GM19324 (cell line): ENCODE measurements around the gene HSPA4.
"Not testable (repeated sequence)": the region's sequence is repeated elsewhere in the genome, so short reads cannot be mapped to it uniquely, and the experiment has no call there.

Source experiments
- ATAC-seq: cut with Tn5 transposase; IDR thresholded peaks from one replicate; pipeline ENCODE4 v1.9.1; 2021; ENCODE audit warnings: mild to moderate bottlenecking, moderate library complexity; ENCODE audit not compliant: unreplicated experiment, low FRiP score

Gene HSPA4

DNA sequence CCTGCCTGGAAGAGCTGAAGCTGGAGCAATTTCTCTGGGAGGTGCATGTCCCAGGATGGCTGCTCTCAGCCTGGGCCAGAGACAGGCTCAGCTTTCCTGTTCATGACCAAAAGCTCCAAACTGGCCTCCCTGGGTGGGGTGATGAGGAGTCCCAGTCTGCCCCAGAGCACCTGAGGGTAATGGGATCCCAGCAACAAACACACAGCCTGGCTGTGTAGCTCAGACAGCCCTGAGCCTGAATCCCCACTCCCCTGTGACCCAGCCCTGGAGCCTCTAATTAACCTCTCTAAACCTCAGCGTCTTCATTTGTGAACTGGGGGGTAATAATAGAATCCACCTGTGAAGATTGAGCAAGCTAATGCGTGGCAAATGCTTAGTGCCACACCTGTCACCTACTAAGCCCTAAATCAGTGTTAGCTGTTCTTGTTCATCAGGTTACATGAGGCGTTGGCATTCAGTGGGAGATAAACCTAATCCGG, 67.5 kb downstream of the HSPA4 start:
- no peak for ATAC-seq

DNA sequence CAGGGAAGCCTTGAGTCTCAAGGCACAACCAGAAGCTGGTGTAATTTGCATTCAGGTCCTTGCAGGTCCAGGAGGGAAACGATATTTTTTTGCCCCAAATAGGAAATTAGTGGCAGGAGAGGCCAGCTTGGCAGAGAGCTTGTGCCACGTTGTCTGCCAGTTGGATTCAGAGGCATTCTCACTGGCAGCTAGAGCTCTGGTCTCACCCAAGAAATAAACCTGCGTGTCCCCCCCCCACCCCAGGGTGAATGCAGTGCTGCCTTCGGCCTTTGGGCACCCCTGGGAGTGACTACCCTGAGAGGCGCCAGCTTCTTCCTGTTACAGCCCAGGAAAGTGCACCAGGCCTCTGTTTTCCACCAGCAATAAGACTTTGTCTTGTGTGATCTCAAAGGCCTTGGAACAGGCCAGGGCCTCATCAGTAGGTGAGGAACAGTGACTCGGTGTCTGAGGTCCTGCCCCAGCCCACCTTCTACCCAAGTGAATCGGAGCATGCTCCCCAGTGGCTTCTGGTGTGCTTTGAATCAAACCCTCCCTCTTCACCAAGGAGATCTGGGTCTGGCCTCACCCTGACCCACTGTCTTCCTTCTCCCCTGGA, 68.4 kb downstream of the HSPA4 start:
- no peak for ATAC-seq

DNA sequence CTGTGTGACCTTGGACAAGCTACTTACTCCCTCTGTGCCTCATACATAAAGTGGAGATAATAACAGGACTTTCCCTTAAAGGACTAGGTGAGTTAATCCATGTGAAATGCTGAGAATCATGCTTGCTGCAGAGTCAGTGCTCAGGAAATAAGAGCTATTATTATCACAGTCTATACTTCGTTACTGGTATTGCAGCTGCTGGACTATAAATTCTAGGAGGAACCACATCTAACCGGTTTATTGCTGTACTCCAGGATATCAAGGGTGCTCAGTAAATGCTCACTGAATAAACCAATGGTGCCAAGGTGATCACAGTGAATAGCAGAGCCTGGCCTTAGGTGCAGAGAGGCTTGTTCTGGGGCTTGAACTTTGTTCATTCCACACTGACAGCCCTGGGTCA, 69.3 kb downstream of the HSPA4 start:
- ATAC-seq: no peak

DNA sequence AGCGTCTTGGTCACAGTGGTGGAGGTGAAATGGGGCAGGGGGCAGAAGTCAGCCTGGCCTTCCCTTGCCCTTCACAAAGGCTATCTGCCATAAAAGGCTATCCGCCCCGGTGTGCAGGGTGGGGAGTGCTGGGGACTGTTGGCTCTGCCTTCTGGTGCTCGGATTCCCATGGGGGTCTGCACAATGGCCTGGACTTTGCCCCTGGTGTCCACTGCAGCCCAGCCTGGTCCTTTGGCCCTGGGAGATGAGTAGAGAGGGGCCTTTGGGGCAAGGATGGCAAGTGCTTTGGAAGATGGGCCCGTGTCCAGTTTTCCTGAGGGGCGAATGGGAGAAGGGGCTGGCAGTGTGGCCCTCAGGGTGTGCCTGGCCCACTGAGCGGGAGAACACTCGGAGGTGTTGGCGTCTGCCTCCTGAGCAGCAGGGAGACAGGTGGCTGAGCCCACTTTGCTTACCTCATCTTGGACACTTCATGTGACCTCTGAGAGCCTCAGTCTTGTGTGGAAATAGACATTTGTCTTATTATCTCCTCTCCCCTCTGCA, 69.9 kb downstream of the HSPA4 start:
- no peak for ATAC-seq

DNA sequence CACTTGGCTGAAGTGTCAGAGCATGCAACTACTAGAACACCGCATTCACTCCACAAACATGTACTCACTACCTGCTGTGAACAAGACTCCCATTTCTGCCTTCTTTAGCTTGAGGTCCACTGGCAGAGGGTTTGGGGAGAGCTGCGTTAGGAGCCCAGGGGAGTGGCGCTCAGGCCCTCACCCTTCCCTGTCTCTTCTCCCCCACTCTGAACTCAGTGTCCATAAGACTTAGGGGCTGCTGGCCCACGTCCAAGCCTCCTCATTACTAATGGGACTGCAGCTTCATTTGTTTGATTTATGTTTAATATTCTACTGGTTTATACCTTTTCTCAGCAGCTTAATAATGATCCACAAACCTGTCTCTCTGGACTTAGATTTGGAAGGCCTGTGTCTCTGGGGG, 70.9 kb downstream of the HSPA4 start:
- ATAC-seq: no peak

DNA sequence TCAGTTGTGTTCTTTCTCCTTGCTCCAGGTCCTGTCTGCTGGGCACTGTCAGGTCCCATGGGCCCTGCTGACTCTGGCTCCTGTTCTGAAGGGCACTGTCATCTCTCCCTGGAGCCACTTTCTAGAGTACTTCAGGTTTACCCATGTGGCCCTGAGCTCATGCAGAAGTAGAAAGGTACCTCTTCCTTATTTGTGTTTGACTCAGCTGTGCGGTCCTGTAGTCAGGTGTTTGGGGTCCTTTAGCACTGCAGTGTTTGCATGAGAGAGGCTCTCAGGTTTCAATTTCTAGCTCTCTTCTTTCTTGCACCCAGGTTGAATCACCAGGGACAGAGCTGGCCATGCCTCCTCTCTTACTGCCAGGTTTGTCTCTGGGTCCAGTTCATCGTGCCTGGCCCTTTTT, 71.5 kb downstream of the HSPA4 start:
- no peak for ATAC-seq

DNA sequence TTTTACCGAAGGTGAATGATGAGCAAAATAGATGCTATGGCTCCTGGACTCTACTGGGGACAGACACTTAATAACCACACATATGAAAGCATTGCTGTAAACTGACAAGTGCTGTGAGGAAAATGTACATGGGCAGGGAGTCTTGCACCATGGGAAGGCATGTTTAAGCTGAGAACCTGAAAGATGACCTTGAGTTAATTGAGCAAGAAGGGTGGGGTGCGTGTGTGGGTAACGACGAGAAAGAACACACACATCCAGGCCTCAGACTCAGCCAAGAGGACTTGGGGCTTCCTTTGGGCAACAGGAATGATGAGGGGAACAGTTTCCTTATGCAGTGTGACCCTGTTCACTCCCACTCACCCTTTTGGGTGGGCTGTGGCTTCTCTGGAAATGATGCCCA, 73.1 kb downstream of the HSPA4 start:
- ATAC-seq: no peak

DNA sequence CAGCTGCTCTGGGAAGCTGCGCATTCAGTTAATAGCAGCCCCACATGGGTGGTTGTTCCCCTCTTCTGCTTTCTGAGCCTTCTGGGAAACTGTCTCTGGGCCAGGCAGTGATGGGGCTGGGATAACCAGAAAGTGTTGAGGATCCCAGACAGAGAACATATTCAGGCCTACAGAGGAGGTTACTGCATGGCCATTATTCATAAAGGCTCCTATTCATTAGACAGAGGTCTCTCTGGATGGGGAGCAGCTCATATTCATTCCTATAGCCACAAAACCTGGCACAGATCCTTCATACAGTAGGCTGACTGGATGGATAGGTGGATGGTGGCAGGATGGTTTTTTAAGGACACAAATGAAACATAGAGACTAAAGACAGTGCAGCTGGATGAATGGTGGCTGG, 76.3 kb downstream of the HSPA4 start:
- no peak for ATAC-seq

DNA sequence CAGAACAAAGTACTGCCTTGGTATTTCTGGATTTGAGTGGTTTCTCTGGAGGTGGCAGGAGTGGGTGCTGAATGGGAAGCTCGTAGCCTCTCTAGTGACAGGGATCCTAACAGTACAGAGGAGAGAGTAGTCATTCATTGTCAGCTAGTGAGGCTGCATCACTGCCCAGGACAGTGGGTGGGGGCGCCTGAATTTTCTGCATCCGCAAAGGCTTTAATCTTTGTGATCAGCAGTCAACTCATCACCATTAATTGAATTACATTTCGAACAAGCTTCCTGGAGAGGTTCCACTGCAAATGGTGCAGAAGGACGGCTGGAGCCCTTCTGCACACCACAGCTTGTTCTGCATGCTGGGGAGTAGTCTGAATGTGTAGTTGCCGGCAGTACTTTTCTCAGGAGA, 77.5 kb downstream of the HSPA4 start:
- no peak for ATAC-seq

DNA sequence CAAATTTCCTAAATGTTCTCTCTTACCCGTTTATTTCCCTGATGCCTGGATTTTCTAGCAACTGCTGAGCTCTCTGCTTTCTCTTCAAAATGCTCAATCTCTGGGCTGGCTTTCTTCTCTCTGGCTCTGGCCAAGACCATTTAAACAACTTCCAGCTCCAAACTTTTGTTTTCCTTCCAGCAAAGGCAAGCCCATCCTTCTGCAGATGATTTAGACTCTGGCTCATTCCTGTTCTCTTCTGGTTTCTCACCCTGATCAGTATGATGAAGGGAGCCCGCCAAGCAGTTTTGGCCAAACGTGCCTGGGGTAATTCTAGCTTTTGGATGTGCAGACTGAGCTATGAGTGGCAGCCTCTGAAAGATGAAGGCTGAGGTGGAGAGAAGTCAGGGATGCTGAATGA, 78.1 kb downstream of the HSPA4 start:
- ATAC-seq: no peak

DNA sequence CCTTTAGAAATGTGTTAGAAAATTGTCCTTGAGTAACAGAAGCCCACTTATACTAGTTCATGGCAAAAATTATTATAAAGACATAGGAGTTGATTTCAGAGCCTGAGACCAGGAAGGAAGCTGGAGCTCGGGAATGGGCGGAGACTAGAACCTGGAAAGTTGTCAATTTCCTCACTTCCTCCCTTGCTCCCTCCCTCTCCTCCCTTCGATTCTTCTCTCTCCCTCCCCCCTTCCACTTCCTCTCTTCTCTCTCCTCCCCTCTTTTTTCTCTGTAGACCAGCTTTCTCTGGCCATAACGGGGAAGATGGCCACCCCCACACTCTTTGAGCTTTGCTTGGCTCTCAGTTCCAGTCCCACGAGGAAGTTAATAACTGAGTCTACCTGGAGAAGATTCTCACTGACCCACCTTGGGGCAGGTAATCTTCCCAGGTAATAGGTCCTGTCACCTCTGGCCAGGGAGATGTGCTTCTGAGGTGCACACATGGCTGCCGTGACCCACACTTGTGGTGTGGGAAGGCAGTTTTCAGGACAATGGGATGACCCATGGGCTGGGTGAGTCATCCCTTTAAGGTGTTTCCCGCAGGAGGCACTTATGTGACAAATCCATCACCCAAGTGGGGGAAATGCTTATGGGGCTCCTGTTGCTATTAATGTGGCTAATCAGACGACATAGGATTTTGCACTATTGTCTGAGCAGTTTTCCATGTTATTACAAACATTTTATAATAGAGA, 78.7 kb downstream of the HSPA4 start:
- no peak for ATAC-seq

DNA sequence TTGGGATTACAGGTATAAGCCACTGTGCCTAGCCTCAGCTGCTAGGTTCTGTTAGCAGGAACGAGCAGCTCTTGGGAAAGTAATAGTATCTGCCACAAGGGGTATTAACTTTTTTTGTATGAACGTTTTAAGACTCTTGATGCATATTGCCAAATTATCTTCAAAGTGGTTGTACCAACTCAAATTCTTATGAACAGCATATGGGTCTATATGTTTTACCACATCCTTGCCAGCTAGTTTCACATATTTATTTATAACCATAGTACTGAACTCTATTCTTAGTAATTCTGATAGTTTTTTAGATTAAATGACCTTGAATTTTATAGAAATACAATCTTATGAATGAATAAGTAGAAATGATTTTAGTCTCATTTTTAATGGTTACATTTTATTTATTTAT, 80.9 kb downstream of the HSPA4 start:
- no peak for ATAC-seq

DNA sequence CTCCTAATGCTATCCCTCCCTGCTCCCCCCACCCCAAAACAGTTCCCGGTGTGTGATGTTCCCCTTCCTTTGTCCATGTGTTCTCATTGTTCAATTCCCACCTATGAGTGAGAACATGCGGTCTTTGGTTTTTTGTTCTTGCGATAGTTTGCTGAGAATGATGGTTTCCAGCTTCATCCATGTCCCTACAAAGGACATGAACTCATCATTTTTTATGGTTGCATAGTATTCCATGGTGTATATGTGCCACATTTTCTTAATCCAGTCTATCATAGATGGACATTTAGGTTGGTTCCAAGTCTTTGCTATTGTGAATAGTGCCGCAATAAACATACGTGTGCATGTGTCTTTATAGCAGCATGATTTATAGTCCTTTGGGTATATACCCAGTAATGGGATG, 81.4 kb downstream of the HSPA4 start:
- not testable (repeated sequence) for ATAC-seq

DNA sequence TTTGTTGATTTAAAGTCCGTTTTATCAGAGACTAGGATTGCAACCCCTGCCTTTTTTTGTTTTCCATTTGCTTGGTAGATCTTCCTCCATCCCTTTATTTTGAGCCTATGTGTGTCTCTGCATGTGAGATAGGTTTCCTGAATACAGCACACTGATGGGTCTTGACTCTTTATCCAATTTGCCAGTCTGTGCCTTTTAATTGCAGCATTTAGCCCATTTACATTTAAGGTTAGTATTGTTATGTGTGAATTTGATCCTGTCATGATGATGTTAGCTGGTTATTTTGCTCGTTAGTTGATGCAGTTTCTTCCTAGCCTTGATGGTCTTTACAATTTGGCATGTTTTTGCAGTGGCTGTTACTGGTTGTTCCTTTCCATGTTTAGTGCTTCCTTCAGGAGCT, 85.1 kb downstream of the HSPA4 start:
- ATAC-seq: not testable (repeated sequence)

DNA sequence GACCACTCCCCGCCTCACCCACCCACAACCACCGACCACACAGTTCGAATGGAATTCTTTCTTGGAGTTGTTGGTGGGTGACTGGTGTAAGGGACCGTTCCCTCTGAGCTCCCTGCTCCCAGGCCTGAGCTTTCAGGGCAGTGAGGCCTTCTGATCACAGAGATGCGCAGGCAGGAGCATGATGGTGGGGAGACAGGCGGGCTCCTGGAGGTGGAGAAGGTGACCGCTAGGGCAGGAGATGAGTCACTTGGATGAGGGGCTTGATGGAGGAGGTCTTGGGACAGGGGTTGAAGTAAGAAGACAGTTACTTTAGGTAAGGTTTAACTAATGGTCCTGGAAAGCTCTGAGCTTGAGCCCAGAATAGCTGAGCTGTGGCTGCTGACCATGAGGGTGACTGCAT, 88.5 kb downstream of the HSPA4 start:
- ATAC-seq: no peak

DNA sequence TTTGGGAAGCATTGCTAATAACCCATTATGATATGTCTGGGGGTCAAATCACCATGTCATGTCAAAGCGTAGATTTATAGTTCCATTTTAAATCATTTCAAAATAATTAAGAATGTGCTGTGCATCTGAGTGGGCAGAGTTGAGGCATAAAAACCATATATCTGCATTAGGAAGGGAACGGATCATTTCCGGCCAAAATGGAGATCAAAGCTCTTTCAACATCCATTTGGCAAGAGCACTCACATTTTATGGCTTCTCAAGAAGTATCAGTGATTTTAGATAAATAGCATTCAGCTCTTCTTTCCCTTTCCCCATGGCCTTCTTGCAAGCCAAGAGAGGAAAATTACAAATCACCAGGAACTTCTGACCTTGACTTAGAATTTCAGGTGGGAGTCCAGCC, 89.9 kb downstream of the HSPA4 start:
- no peak for ATAC-seq

DNA sequence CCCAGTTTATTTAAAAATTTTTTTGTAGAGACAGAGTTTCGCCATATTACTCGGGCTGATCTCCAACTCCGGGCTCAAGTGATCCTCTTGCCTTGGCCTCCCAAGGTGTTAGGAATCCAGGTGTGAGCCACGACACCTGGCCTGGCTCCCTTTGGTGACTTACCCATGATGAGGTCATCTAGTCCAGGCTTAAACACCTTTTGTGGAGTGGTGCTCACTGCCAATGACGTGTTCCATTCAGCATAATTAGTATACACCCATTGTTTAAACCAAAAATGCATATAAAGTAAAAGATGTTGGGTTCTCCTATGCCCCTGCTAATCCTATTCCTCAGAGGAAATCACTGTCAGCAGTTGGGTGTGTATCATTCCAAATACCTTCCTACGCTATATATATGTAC, 91.0 kb downstream of the HSPA4 start:
- ATAC-seq: no peak

DNA sequence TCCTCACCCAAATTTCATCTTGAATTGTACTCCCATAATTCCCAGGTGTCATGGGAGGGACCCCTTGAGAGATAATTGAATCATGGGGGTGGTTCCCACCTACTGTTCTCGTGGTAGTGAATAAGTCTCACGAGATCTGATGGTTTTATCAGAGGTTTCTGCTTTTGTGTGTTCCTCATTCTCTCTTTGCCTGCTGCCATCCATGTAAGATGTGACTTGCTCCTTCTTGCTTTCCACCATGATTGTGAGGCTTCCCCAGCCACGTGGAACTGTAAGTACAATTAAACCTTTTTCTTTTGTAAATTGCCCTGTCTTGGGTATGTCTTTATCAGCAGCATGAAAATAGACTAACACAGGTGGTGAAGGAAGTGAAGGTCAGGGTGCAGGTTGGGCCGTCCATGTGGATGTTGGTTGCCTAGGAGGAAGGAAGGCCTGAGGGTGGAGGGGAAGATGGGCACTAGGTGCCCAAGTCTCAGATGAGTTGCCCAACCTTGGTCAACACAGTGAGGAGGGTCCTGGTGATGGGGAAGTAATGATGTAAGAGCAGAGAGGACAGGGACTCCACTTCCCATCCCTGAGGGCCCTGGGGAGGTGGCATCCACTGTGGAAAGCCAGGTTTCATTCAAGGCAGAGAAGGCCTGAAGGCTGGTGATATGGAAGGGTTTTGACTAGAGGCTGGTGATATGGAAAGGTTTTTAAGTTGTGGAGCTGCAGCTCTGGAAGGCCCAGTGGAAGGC, 92.6 kb downstream of the HSPA4 start:
- no peak for ATAC-seq

DNA sequence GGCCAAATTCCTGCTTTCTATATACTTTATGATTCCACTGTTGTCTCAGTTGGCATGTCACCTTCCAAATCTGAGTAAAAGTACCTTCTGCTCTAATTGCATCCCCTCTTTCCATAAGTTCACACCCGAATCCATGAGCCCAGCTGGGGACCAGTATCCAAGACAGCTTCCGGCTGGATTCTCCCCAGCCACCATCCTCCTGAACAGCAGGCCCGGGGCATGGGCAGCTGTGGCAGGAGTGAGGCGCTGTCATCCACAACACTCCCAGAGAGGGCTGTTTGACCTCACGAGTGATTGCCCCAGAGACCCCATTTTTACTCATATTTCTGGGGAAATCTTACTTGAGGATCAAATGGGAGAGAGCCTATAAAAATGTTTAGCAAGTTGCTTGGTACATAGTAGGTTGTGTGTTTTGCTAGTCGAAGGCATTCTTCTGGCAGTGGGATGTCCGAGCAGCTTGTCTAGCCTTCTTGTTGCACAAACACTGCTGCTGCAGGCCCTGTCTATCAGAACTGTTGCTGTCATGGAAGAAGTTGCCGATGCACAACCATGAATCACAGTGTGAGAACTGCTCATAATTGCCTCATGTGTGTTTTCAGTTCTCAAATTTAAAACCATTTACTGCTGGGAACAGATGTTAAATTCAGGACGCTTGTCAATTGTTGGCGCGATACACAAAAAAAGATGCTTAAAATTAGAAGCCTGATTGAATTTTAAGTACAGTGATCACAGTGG, 93.8 kb downstream of the HSPA4 start:
- no peak for ATAC-seq

DNA sequence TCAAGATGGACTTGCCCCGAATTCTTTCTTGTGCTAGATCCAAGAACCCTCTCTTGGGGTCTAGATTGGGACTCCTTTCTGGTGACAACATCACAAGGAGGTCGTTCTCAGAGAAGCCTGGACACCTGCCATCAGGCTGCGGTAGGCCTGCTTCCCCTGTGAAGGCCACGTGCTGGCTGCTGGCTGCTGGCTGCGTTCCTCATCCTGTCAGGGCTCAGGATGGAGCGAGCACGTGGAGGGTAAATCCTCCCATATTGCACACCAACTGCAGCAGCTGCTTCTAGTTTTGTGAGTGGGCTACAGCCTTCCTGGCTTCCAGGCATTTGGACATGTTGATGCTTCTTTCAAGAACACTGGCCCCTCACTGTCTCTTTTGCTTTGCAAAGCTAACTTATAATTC, 95.6 kb downstream of the HSPA4 start:
- no peak for ATAC-seq
